H9 (cell line): Measurements from ENCODE around the gene SEC22C. TPM values are rescaled to one million over a fixed set of nuclear protein-coding genes. Genes with fewer than 3 reads are reported as not detected.

Experiments used
- DNase-seq: peaks from one replicate; pipeline ENCODE4 v3.0.0-alpha.2; 2017
- H2AFZ ChIP-seq: one replicate; pipeline ENCODE4 v1.6.1; 2013; ENCODE audit warnings: mild to moderate bottlenecking, low read length, control low read depth, moderate library complexity
- H2AK5ac ChIP-seq: 2 replicates; pipeline ENCODE4 v1.6.1; 2013; ENCODE audit warnings: low read length, control low read depth, mixed read lengths; ENCODE audit not compliant: insufficient read length
- H2BK120ac ChIP-seq: one replicate; pipeline ENCODE4 v1.6.1; 2013; ENCODE audit warnings: low read depth, mild to moderate bottlenecking, low read length, control low read depth, inconsistent platforms; ENCODE audit not compliant: poor library complexity, severe bottlenecking
- H2BK12ac ChIP-seq: 2 replicates; pipeline ENCODE4 v1.6.1; 2013; ENCODE audit warnings: low read length, control low read depth, mixed read lengths, low read depth; ENCODE audit not compliant: insufficient read length
- H2BK15ac ChIP-seq: 2 replicates; pipeline ENCODE4 v1.6.1; 2013; ENCODE audit warnings: low read depth, low read length, control low read depth
- H2BK20ac ChIP-seq: one replicate; pipeline ENCODE4 v1.6.1; 2013; ENCODE audit warnings: low read depth, mild to moderate bottlenecking, low read length, control low read depth, inconsistent platforms; ENCODE audit not compliant: poor library complexity, severe bottlenecking
- H2BK5ac ChIP-seq: 2 replicates; pipeline ENCODE4 v1.6.1; 2013; ENCODE audit warnings: low read length, control low read depth, mixed read lengths; ENCODE audit not compliant: insufficient read length
- H3K14ac ChIP-seq: 2 replicates; pipeline ENCODE4 v1.6.1; 2013; ENCODE audit warnings: low read length, control low read depth; ENCODE audit not compliant: insufficient read depth
- H3K18ac ChIP-seq: 2 replicates; pipeline ENCODE4 v1.6.1; 2013; ENCODE audit warnings: low read depth, mild to moderate bottlenecking, mixed read lengths, low read length, control low read depth; ENCODE audit not compliant: insufficient read length
- H3K23ac ChIP-seq: 2 replicates; pipeline ENCODE4 v1.6.1; 2013; ENCODE audit warnings: low read length, control low read depth, mixed read lengths, low read depth; ENCODE audit not compliant: insufficient read length
- H3K23me2 ChIP-seq: 2 replicates; pipeline ENCODE4 v1.6.1; 2013; ENCODE audit warnings: low read depth, mild to moderate bottlenecking, mixed read lengths, low read length, control low read depth; ENCODE audit not compliant: insufficient read length, poor library complexity, severe bottlenecking
- H3K27ac ChIP-seq: 2 replicates; pipeline ENCODE4 v1.5.1; 2013; ENCODE audit warnings: low read length, control low read depth, mixed read lengths, low read depth; ENCODE audit not compliant: insufficient read length
- H3K27me3 ChIP-seq: 2 replicates; pipeline ENCODE4 v1.6.1; 2013; ENCODE audit warnings: low read length, control low read depth, inconsistent platforms; ENCODE audit not compliant: insufficient read depth
- H3K4ac ChIP-seq: 2 replicates; pipeline ENCODE4 v1.6.1; 2013; ENCODE audit warnings: low read depth, mild to moderate bottlenecking, control low read depth, inconsistent platforms, low read length, moderate library complexity
- H3K4me1 ChIP-seq: 2 replicates; pipeline ENCODE4 v1.6.1; 2013; ENCODE audit warnings: low read length, control low read depth, inconsistent platforms; ENCODE audit not compliant: insufficient read depth
- H3K4me2 ChIP-seq: 2 replicates; pipeline ENCODE4 v1.6.1; 2013; ENCODE audit warnings: low read length, control low read depth, mixed read lengths; ENCODE audit not compliant: insufficient read length, insufficient read depth
- H3K56ac ChIP-seq: 2 replicates; pipeline ENCODE4 v1.6.1; 2013; ENCODE audit warnings: low read depth, mild to moderate bottlenecking, mixed read lengths, low read length, control low read depth; ENCODE audit not compliant: insufficient read length
- H3K79me1 ChIP-seq: 2 replicates; pipeline ENCODE4 v1.6.1; 2013; ENCODE audit warnings: low read depth, mild to moderate bottlenecking, moderate library complexity, low read length, control low read depth, inconsistent platforms; ENCODE audit not compliant: insufficient read depth, poor library complexity, severe bottlenecking
- H3K79me2 ChIP-seq: 2 replicates; pipeline ENCODE4 v1.6.1; 2013; ENCODE audit warnings: low read length, control low read depth, inconsistent platforms; ENCODE audit not compliant: insufficient read depth
- H3K9ac ChIP-seq: 2 replicates; pipeline ENCODE4 v1.6.1; 2013; ENCODE audit warnings: low read length, control low read depth, mixed read lengths; ENCODE audit not compliant: insufficient read length; ENCODE audit errors: extremely low read depth
- H3K9me3 ChIP-seq: one replicate; pipeline ENCODE4 v1.6.1; 2013; ENCODE audit warnings: low read depth, low read length, inconsistent platforms; ENCODE audit not compliant: control insufficient read depth
- H3T11ph ChIP-seq: one replicate; pipeline ENCODE4 v1.6.1; 2013; ENCODE audit warnings: mild to moderate bottlenecking, low read length, control low read depth, inconsistent platforms
- H4K20me1 ChIP-seq: one replicate; pipeline ENCODE4 v1.6.1; 2013; ENCODE audit not compliant: control insufficient read depth, insufficient read length, insufficient read depth
- H4K5ac ChIP-seq: 2 replicates; pipeline ENCODE4 v1.6.1; 2013; ENCODE audit warnings: low read depth, mild to moderate bottlenecking, mixed read lengths, low read length, control low read depth; ENCODE audit not compliant: insufficient read length
- H4K8ac ChIP-seq: replicated peaks from 2 replicates; pipeline ENCODE4 v1.6.1; 2013; ENCODE audit warnings: low read length, control low read depth, mixed read lengths, low read depth; ENCODE audit not compliant: insufficient read length
- H4K91ac ChIP-seq: 2 replicates; pipeline ENCODE4 v1.6.1; 2013; ENCODE audit warnings: low read depth, mild to moderate bottlenecking, moderate library complexity, mixed read lengths, low read length, control low read depth; ENCODE audit not compliant: insufficient read length
- H3K27ac Mint-ChIP-seq, 3 experiments: 2 replicates in 2 of 3; 3 replicates in 1 of 3; pipeline ENCODE4 v1.8.0; 2020 to 2021; ENCODE audit warnings: mixed read lengths in 3 of 3, mild to moderate bottlenecking in 1 of 3, moderate library complexity in 1 of 3
- H3K27me3 Mint-ChIP-seq: 2 replicates; pipeline ENCODE4 v1.8.0; 2021; ENCODE audit warnings: low read depth, mild to moderate bottlenecking, moderate library complexity, mixed read lengths
- H3K36me3 Mint-ChIP-seq, 3 experiments: 2 replicates in 2 of 3; 3 replicates in 1 of 3; pipeline ENCODE4 v1.8.0; 2020 to 2021; ENCODE audit warnings: low read depth in 3 of 3, mixed read lengths in 3 of 3; ENCODE audit not compliant: insufficient read depth in 1 of 3
- H3K4me1 Mint-ChIP-seq, 2 experiments: 2 replicates each; pipeline ENCODE4 v1.8.0; 2020; ENCODE audit warnings: mixed read lengths in 2 of 2
- H3K4me3 Mint-ChIP-seq, 2 experiments: 2 replicates in 1 of 2; 3 replicates in 1 of 2; pipeline ENCODE4 v1.8.0; 2020 to 2021; ENCODE audit warnings: mild to moderate bottlenecking in 2 of 2, mixed read lengths in 2 of 2, moderate library complexity in 1 of 2
- H3K9me3 Mint-ChIP-seq, 2 experiments: 2 replicates in 1 of 2; 3 replicates in 1 of 2; pipeline ENCODE4 v1.8.0; 2020; ENCODE audit warnings: mild to moderate bottlenecking in 2 of 2, mixed read lengths in 2 of 2, moderate library complexity in 1 of 2
- WGBS: extraction: QIAGEN DNeasy Blood & Tissue Kit; methylation state at CpG from one replicate; pipeline ENCODE4 v1.1.7; 2013; ENCODE audit warnings: missing lambda C conversion rate, low lambda C conversion rate, mixed read lengths; ENCODE audit not compliant: insufficient read length; ENCODE audit errors: extremely low coverage; 5-methylcytosine and 5-hydroxymethylcytosine counted together
- total RNA-seq: library from RNA; stranded (reverse); gene quantifications from 2 replicates; pipeline ENCODE4 v1.2.1, GENCODE V29; 2021
- TF ChIP-seq, protein P1 (sequence below): fragments of 200-600 bp; sonication (generic); conservative IDR thresholded peaks from 3 replicates; pipeline ENCODE4 v1.8.0; 2021; ENCODE audit warnings: antibody characterized with exemption, mild to moderate bottlenecking

SEC22C gene
- total RNA-seq, 1 experiment from 2014 or later = 28.2 TPM

DNA sequence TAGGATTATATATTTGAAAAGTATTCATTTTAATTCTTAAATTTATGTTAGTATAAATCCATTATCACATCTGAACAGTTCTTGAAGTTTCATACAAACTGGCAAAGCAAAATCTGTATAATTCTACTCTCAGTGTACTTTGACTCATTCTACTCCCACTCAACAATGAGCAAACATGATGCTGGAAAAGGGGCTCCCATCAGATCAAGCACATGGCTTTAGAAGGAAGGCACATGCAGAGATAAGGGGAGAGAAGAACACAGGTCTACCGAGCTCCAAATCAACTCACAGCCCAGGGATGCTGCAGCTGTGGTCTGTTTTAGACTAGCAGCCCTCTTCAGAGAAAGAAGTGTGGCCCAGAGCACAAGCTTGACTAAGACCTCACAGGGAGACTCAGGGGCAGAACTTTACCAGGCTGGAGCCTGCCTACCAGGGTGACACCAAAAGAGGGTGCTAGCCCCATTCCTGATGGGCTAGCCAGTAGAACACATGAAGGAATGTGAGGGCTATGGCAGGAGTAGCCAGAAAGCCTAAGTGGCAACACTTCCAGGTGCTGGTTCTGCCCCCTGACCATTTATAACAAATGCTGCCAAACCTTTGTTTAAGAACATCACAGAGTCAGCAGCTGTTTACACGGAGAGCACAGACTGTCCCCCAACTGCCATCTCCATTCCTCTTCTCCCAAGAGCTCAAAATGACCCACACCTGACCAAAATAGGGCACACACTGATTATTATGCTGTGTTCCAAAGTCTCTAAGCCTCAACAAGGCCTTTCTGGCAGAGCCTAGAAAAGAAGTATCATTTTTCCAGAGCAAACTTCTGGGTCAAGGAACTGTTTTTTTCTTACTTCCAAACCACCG lies 19.5 kb downstream of the SEC22C start:
- DNase-seq = no peak
- H2BK15ac ChIP-seq = no peak overlapping the region
- Mint-ChIP-seq H3K27me3 (no peaks in the 10 kb centered on the region), H3K27ac (peak overlapping the region in 1 of 3 experiments; percentile 67; a peak in 2 of 7 replicates), H3K4me1 (no peaks in the 10 kb centered on the region), H3K4me3 (no peak overlapping the region), H3K36me3 (peaks cover 20 to 61% (median 50%) of the 10 kb centered on the region in 3 experiments; a peak in 6 of 7 replicates), H3K9me3 (no peaks in the 10 kb centered on the region)
- H3K9me3 ChIP-seq = no peaks in the 10 kb centered on the region
- H4K5ac ChIP-seq = no peak overlapping the region
- no peak overlapping the region for H4K8ac ChIP-seq
- H2BK5ac ChIP-seq = no peak overlapping the region
- no peak overlapping the region for H3K4me2 ChIP-seq
- H3K4me1 ChIP-seq = no peaks in the 10 kb centered on the region
- no peaks in the 10 kb centered on the region for H3K79me2 ChIP-seq
- H3K9ac ChIP-seq = no peak overlapping the region
- H2BK12ac ChIP-seq = no peak overlapping the region
- no peak overlapping the region for H2BK20ac ChIP-seq
- H3K56ac ChIP-seq = no peak overlapping the region
- no peak overlapping the region for H3K23ac ChIP-seq
- H3K27ac ChIP-seq = no peak overlapping the region
- no CpG with 5 or more reads among the region's 3 CpGs for WGBS
- H2AK5ac ChIP-seq = no peak overlapping the region
- H3K4ac ChIP-seq = no peak overlapping the region
- no peaks in the 10 kb centered on the region for H4K20me1 ChIP-seq
- H3K14ac ChIP-seq = no peak overlapping the region
- no peak overlapping the region for H4K91ac ChIP-seq
- no peak overlapping the region for H3T11ph ChIP-seq
- H3K18ac ChIP-seq = no peak overlapping the region
- H2AFZ ChIP-seq = no peak overlapping the region
- H2BK120ac ChIP-seq = no peak overlapping the region
- no peaks in the 10 kb centered on the region for H3K79me1 ChIP-seq
- H3K23me2 ChIP-seq = no peaks in the 10 kb centered on the region
- H3K27me3 ChIP-seq = no peaks in the 10 kb centered on the region
- TF ChIP-seq, protein P1, sequence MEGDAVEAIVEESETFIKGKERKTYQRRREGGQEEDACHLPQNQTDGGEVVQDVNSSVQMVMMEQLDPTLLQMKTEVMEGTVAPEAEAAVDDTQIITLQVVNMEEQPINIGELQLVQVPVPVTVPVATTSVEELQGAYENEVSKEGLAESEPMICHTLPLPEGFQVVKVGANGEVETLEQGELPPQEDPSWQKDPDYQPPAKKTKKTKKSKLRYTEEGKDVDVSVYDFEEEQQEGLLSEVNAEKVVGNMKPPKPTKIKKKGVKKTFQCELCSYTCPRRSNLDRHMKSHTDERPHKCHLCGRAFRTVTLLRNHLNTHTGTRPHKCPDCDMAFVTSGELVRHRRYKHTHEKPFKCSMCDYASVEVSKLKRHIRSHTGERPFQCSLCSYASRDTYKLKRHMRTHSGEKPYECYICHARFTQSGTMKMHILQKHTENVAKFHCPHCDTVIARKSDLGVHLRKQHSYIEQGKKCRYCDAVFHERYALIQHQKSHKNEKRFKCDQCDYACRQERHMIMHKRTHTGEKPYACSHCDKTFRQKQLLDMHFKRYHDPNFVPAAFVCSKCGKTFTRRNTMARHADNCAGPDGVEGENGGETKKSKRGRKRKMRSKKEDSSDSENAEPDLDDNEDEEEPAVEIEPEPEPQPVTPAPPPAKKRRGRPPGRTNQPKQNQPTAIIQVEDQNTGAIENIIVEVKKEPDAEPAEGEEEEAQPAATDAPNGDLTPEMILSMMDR = 0 out of 3 replicates have a peak, but pooled peaks have one; percentile 9
